ENCODE measurements around the gene NUFIP2. TPM values are rescaled to one million over a fixed set of nuclear protein-coding genes. Genes with fewer than 3 reads are reported as not detected.
"Not testable (repeated sequence)": the region's sequence is repeated elsewhere in the genome, so short reads cannot be mapped to it uniquely, and the experiment has no call there.

Gene NUFIP2
- total RNA-seq, 4 donors from 2014 or later = 29.1 to 36.3 (median 33.8) TPM

DNA sequence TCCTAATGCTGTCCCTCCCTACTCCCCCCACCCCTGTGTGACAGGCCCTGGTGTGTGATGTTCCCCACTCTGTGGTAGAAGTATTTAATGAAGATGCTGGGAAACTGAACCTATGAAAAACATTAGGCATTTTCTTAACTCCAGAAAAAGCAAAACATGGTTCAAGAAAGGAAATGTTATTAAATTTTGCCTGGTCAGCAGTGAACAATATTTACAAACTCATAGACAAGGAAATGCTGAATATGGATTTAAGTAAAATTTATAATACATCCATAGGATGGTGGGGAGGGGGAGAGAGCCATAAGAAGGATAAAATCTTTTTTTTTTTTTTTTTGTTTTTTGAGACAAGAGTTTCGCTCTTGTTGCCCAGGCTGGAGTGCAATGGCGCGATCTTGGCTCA, 58.0 kb downstream of the NUFIP2 start:
- H3K27me3 ChIP-seq = no peaks in the 10 kb centered on the region
- no peak overlapping the region for H3K4me3 ChIP-seq
- no peak for TF ChIP-seq EP300 (IDR thresholded peaks at IDR 0.05)
- TF ChIP-seq, protein P1, sequence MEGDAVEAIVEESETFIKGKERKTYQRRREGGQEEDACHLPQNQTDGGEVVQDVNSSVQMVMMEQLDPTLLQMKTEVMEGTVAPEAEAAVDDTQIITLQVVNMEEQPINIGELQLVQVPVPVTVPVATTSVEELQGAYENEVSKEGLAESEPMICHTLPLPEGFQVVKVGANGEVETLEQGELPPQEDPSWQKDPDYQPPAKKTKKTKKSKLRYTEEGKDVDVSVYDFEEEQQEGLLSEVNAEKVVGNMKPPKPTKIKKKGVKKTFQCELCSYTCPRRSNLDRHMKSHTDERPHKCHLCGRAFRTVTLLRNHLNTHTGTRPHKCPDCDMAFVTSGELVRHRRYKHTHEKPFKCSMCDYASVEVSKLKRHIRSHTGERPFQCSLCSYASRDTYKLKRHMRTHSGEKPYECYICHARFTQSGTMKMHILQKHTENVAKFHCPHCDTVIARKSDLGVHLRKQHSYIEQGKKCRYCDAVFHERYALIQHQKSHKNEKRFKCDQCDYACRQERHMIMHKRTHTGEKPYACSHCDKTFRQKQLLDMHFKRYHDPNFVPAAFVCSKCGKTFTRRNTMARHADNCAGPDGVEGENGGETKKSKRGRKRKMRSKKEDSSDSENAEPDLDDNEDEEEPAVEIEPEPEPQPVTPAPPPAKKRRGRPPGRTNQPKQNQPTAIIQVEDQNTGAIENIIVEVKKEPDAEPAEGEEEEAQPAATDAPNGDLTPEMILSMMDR (IDR thresholded peaks at IDR 0.05) = no peak
- no peak for TF ChIP-seq POLR2AphosphoS5 (IDR thresholded peaks at IDR 0.05)
- no peak for TF ChIP-seq POLR2A (IDR thresholded peaks at IDR 0.05)
- no peaks in the 10 kb centered on the region for H3K9me3 ChIP-seq
- peaks cover 0 to 5% (median 5%) of the 10 kb centered on the region in 3 donors for H3K4me1 ChIP-seq
- H3K36me3 ChIP-seq = no peaks in the 10 kb centered on the region
- WGBS, 2 donors (ENCODE audit: low coverage in 1 of 2) = 92 to 100% methylated on average over 3 of the region's 3 CpGs
- no peak for ATAC-seq
- H3K27ac ChIP-seq = no peak overlapping the region

- H3K4me3 ChIP-seq, ATAC-seq, H3K27me3 ChIP-seq, H3K27ac ChIP-seq, H3K9me3 ChIP-seq, H3K36me3 ChIP-seq, H3K4me1 ChIP-seq: not testable (repeated sequence)
- 77% methylated on average over 6 of the region's 7 CpGs; no CpG with 5 or more reads in 1 of the 2 donors for WGBS, 2 donors (ENCODE audit: low coverage in 1 of 2)
Measured at GRCh38 chr17:29234972-29235371, 59.0 kb downstream of the NUFIP2 start.

GRCh38 chr17:29233301-29233700, 60.6 kb downstream of the NUFIP2 start:
- Histone ChIP-seq H3K9me3 (no peaks in the 10 kb centered on the region), H3K4me1 (no peaks in the 10 kb centered on the region), H3K27me3 (no peaks in the 10 kb centered on the region), H3K36me3 (no peaks in the 10 kb centered on the region), H3K4me3 (no peak overlapping the region), H3K27ac (no peak overlapping the region)
- no peak for ATAC-seq
- 83 to 91% methylated on average over 1 of the region's 1 CpG for WGBS, 2 donors (ENCODE audit: low coverage in 1 of 2)
- TF ChIP-seq EP300 (IDR thresholded peaks at IDR 0.05) (no peak), POLR2A (IDR thresholded peaks at IDR 0.05) (no peak)
- TF ChIP-seq, protein P1 (IDR thresholded peaks at IDR 0.05) = no peak

GRCh38 chr17:29225396-29225795, 68.6 kb downstream of the NUFIP2 start:
- Histone ChIP-seq H3K27me3 (no peaks in the 10 kb centered on the region), H3K27ac (no peak overlapping the region), H3K4me1 (no peaks in the 10 kb centered on the region), H3K36me3 (no peaks in the 10 kb centered on the region), H3K9me3 (no peaks in the 10 kb centered on the region), H3K4me3 (no peak overlapping the region)
- no peak for TF ChIP-seq POLR2AphosphoS5 (IDR thresholded peaks at IDR 0.05)
- TF ChIP-seq, protein P1 (IDR thresholded peaks at IDR 0.05) = no peak
- TF ChIP-seq POLR2A (IDR thresholded peaks at IDR 0.05) = no peak
- ATAC-seq = no peak

- not testable (repeated sequence) for H3K4me3 ChIP-seq, H3K36me3 ChIP-seq, H3K27ac ChIP-seq, ATAC-seq, H3K9me3 ChIP-seq, H3K27me3 ChIP-seq, H3K4me1 ChIP-seq
- WGBS, 2 donors (ENCODE audit: low coverage in 1 of 2) = 93 to 94% methylated on average over 2 to 11 of the region's 11 CpGs
Measured at GRCh38 chr17:29221338-29221737, 72.6 kb downstream of the NUFIP2 start.

GRCh38 chr17:29219378-29220047, 74.4 kb downstream of the NUFIP2 start:
- no peak overlapping the region for H3K27ac ChIP-seq
- peak; percentile 92 for ATAC-seq
- no peaks in the 10 kb centered on the region for H3K36me3 ChIP-seq
- no peak for TF ChIP-seq POLR2A (IDR thresholded peaks at IDR 0.05)
- TF ChIP-seq POLR2AphosphoS5 (IDR thresholded peaks at IDR 0.05) = peak; percentile 40
- TF ChIP-seq, protein P1 (IDR thresholded peaks at IDR 0.05) = peak; percentile 91 to 96 (median 94)
- WGBS, 2 donors (ENCODE audit: low coverage in 1 of 2) = 7 to 15% methylated on average over 6 to 11 of the region's 14 CpGs
- H3K4me1 ChIP-seq = peaks cover 0 to 10% (median 3%) of the 10 kb centered on the region in 3 donors
- H3K27me3 ChIP-seq = no peaks in the 10 kb centered on the region
- H3K9me3 ChIP-seq = no peaks in the 10 kb centered on the region
- H3K4me3 ChIP-seq = no peak overlapping the region
